Transverse colon (tissue), 3 donors: Measurements from ENCODE around the gene PPARD.
"Not testable (repeated sequence)": the region's sequence is repeated elsewhere in the genome, so short reads cannot be mapped to it uniquely, and the experiment has no call there.

ENCODE experiments used
- EP300 ChIP-seq: sonication (generic); formaldehyde crosslinking; IDR thresholded peaks from one replicate; pipeline ENCODE4 v1.6.1; 2017; ENCODE audit warnings: antibody characterized with exemption, low read depth
- POLR2A ChIP-seq: fragments of 450-650 bp; IDR thresholded peaks from one replicate; pipeline ENCODE4 v1.6.1; 2016; ENCODE audit warnings: antibody characterized with exemption, mild to moderate bottlenecking, moderate library complexity
- TF ChIP-seq, protein P1 (sequence below), 5 experiments: fragments of 200-600 bp in 3 of 5; fragments of 450-650 bp in 2 of 5; sonication (generic) in 3 of 5; IDR thresholded peaks; 1 replicate in 2 of 5; 2 replicates in 3 of 5; pipeline ENCODE4 v1.5.1; 2016 to 2017; ENCODE audit warnings: antibody characterized with exemption in 5 of 5, inconsistent platforms in 3 of 5, mild to moderate bottlenecking in 2 of 5, moderate library complexity in 1 of 5

DNA sequence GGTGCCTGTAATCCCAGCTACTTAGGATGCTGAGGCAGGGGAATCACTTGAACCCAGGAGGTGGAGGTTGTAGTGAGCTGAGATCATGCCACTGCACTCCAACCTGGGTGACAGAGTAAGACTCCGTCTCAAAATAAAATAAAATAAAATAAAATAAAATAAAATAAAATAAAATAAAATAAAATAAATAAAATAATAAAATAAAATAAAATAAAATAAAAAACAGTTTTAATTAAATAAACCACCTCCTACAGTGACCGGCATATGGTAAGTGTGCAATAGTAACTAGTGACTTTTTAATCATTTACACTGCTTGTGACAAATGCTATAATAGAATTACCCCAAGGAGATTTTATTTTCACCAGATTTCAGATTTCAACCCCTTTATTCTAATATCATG, 33.8 kb upstream of the PPARD start:
- TF ChIP-seq EP300, POLR2A: not testable (repeated sequence)
- TF ChIP-seq, protein P1, sequence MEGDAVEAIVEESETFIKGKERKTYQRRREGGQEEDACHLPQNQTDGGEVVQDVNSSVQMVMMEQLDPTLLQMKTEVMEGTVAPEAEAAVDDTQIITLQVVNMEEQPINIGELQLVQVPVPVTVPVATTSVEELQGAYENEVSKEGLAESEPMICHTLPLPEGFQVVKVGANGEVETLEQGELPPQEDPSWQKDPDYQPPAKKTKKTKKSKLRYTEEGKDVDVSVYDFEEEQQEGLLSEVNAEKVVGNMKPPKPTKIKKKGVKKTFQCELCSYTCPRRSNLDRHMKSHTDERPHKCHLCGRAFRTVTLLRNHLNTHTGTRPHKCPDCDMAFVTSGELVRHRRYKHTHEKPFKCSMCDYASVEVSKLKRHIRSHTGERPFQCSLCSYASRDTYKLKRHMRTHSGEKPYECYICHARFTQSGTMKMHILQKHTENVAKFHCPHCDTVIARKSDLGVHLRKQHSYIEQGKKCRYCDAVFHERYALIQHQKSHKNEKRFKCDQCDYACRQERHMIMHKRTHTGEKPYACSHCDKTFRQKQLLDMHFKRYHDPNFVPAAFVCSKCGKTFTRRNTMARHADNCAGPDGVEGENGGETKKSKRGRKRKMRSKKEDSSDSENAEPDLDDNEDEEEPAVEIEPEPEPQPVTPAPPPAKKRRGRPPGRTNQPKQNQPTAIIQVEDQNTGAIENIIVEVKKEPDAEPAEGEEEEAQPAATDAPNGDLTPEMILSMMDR (IDR thresholded peaks at IDR 0.05), result not testable (repeated sequence)
